Glutamatergic neuron (in vitro differentiated cells): ENCODE data around the gene P2RY8. TPM values are rescaled to one million over a fixed set of nuclear protein-coding genes. Genes with fewer than 3 reads are reported as not detected.
"Not testable (repeated sequence)": the region's sequence is repeated elsewhere in the genome, so short reads cannot be mapped to it uniquely, and the experiment has no call there.

Source experiments
- DNase-seq: peaks from one replicate; pipeline ENCODE4 v3.0.0; 2022
- H3K27ac Mint-ChIP-seq: one replicate; pipeline ENCODE4 v1.8.0; 2020; ENCODE audit warnings: mild to moderate bottlenecking, mixed read lengths, inconsistent platforms; ENCODE audit not compliant: unreplicated experiment
- H3K27me3 Mint-ChIP-seq: one replicate; pipeline ENCODE4 v1.8.0; 2020; ENCODE audit warnings: mild to moderate bottlenecking, moderate library complexity, mixed read lengths, inconsistent platforms; ENCODE audit not compliant: unreplicated experiment
- H3K36me3 Mint-ChIP-seq: one replicate; pipeline ENCODE4 v1.8.0; 2020; ENCODE audit warnings: mild to moderate bottlenecking, mixed read lengths, inconsistent platforms; ENCODE audit not compliant: unreplicated experiment
- H3K4me1 Mint-ChIP-seq: one replicate; pipeline ENCODE4 v1.8.0; 2020; ENCODE audit warnings: mild to moderate bottlenecking, low read depth, mixed read lengths, inconsistent platforms; ENCODE audit not compliant: unreplicated experiment
- H3K4me3 Mint-ChIP-seq: one replicate; pipeline ENCODE4 v1.8.0; 2020; ENCODE audit warnings: mild to moderate bottlenecking, mixed read lengths, inconsistent platforms; ENCODE audit not compliant: unreplicated experiment
- H3K9me3 Mint-ChIP-seq: one replicate; pipeline ENCODE4 v1.8.0; 2020; ENCODE audit warnings: mild to moderate bottlenecking, moderate library complexity, mixed read lengths, inconsistent platforms; ENCODE audit not compliant: unreplicated experiment
- total RNA-seq: library from RNA; stranded (reverse); fragmentation: NEBNext Ultra II Directional; extraction: Animal tissue kit (Norgen Biotek cat#: 25700); gene quantifications from one replicate; pipeline ENCODE4 v1.2.1, GENCODE V29; 2021; ENCODE audit not compliant: unreplicated experiment
- TF ChIP-seq, protein P1 (sequence below): fragments of 200-600 bp; sonication (generic); IDR thresholded peaks from one replicate; pipeline ENCODE4 v1.5.0; 2021; ENCODE audit not compliant: partially characterized antibody, unreplicated experiment

Gene P2RY8
- total RNA-seq, 1 donor from 2014 or later: 2.3 TPM

DNA sequence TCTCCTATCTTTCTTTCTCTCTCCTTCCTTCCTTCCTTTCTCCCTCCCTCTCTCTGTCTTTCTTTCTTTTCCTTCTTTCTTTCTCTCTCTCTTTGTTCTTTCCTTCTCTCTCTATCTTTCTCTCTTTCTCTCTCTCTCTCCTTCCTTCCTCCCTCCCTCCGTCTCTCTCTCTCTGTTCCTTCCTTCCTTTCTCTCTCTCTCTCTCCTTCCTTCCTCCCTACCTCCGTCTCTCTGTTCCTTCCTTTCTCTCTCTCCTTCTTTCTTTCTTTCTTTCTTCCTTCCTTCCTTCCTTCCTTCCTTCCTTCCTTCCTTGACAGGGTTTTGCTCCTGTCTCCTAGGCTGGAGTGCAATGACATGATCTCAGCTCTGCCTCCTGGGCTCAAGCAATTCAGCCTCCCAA, 24.2 kb upstream of the P2RY8 start:
- Mint-ChIP-seq H3K27ac (no peak overlapping the region), H3K36me3 (no peaks in the 10 kb centered on the region), H3K9me3 (no peaks in the 10 kb centered on the region), H3K27me3 (peaks cover 2% of the 10 kb centered on the region), H3K4me1 (no peaks in the 10 kb centered on the region), H3K4me3 (no peak overlapping the region)
- TF ChIP-seq, protein P1, sequence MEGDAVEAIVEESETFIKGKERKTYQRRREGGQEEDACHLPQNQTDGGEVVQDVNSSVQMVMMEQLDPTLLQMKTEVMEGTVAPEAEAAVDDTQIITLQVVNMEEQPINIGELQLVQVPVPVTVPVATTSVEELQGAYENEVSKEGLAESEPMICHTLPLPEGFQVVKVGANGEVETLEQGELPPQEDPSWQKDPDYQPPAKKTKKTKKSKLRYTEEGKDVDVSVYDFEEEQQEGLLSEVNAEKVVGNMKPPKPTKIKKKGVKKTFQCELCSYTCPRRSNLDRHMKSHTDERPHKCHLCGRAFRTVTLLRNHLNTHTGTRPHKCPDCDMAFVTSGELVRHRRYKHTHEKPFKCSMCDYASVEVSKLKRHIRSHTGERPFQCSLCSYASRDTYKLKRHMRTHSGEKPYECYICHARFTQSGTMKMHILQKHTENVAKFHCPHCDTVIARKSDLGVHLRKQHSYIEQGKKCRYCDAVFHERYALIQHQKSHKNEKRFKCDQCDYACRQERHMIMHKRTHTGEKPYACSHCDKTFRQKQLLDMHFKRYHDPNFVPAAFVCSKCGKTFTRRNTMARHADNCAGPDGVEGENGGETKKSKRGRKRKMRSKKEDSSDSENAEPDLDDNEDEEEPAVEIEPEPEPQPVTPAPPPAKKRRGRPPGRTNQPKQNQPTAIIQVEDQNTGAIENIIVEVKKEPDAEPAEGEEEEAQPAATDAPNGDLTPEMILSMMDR: no peak
- no peak for DNase-seq

DNA sequence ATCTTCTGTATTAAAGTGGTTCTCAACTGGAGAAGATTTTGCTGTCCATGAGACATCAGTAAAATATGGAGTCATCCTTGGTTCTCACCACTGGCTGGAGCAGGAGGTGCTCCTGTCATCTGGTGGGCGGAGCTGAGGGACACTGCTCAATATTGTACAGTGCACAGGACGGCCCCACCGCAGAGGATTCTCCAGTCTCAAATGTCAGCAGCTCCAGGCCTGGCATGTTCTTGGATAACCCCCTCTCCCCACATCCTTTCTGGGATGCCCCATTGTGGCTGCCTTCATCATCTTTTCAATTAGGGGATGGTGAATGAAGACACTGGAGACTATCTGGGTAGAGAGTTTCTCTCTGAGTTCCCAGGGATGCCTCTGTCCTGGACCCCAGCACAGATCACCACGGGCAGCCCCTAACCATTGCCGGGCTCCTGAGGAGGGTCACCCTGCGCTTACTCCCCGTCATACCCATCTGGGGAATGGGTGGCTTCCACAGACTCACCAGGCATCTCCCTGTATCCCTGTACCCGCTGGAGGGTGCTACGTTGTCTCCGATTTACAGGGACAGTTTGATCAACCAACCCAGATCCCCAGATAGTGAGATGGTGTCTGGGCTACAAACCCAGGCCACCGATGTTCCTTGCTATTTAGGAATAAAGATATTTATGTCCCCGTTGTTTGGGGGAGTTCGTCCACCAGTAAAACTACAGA, 21.9 kb upstream of the P2RY8 start:
- TF ChIP-seq, protein P1: no peak
- Mint-ChIP-seq H3K27me3 (peaks cover 2% of the 10 kb centered on the region), H3K36me3 (no peaks in the 10 kb centered on the region)

DNA sequence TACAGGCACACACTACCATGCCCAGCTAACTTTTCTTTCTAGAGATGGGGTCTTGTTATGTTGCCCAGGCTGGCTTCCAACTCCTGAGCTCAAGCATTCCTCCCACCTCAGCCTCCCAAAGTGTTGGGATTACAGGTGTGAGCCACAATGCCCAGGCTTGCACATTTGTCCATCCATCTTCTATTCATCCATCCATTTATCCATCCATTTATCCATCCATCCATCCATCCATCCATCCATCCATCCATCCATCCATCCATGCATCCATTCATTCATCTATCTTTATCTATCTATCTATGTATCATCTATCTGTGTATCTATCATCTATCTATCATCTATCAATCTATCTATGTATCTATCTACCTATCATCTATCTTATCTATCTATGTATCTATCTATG, 20.5 kb upstream of the P2RY8 start:
- not testable (repeated sequence) for H3K4me1 Mint-ChIP-seq, H3K9me3 Mint-ChIP-seq, DNase-seq, H3K4me3 Mint-ChIP-seq, H3K27me3 Mint-ChIP-seq, H3K36me3 Mint-ChIP-seq, H3K27ac Mint-ChIP-seq

More for the DNA sequence above, 21.9 kb upstream of the P2RY8 start:
- Mint-ChIP-seq H3K9me3 (peaks cover 2% of the 10 kb centered on the region), H3K4me3 (no peak overlapping the region), H3K4me1 (no peaks in the 10 kb centered on the region), H3K27ac (no peak overlapping the region)
- DNase-seq: no peak

GRCh38 chrX:1555370-1555769, 18.4 kb upstream of the P2RY8 start:
- H3K4me3 Mint-ChIP-seq: no peak overlapping the region
- peaks cover 4% of the 10 kb centered on the region for H3K9me3 Mint-ChIP-seq
- peaks cover 2% of the 10 kb centered on the region for H3K27me3 Mint-ChIP-seq
- H3K4me1 Mint-ChIP-seq: no peaks in the 10 kb centered on the region
- no peaks in the 10 kb centered on the region for H3K36me3 Mint-ChIP-seq
- no peak for DNase-seq
- H3K27ac Mint-ChIP-seq: no peak overlapping the region
- TF ChIP-seq, protein P1: no peak

- H3K4me3 Mint-ChIP-seq: no peak overlapping the region
- no peak overlapping the region for H3K27ac Mint-ChIP-seq
- H3K4me1 Mint-ChIP-seq: no peaks in the 10 kb centered on the region
- DNase-seq: no peak
- H3K9me3 Mint-ChIP-seq: peaks cover 6% of the 10 kb centered on the region
- H3K27me3 Mint-ChIP-seq: peaks cover 4% of the 10 kb centered on the region
- H3K36me3 Mint-ChIP-seq: no peaks in the 10 kb centered on the region
- TF ChIP-seq, protein P1: no peak
Observed at GRCh38 chrX:1554469-1555210, 17.7 kb upstream of the P2RY8 start.
